NCI-H1092 treated with DMSO at 0.1 percent for 48 hours (cell line): ENCODE results near the gene MPC1.

ENCODE experiments used
- DNase-seq: peaks from one replicate; lab custom pipeline; 2025; lab: John Stamatoyannopoulos, UW

Gene MPC1

GRCh38 chr6:166317261-166318212 lies 65.2 kb downstream of the MPC1 start:
- DNase-seq: no peak

GRCh38 chr6:166315436-166315835 lies 67.3 kb downstream of the MPC1 start:
- no peak for DNase-seq
